ENCODE results near the gene PET100.
A peak's percentile ranks its signal among the peaks of the same experiment; 100 is the strongest.

The PET100 gene

GRCh38 chr19:7632340-7633203 is 3.0 kb downstream of the PET100 start:
- in situ Hi-C loops (cut with MboI; ENCODE audit: low sequenced_read_pairs, unreplicated experiment) = no loop called here
- TF ChIP-seq, protein P1, sequence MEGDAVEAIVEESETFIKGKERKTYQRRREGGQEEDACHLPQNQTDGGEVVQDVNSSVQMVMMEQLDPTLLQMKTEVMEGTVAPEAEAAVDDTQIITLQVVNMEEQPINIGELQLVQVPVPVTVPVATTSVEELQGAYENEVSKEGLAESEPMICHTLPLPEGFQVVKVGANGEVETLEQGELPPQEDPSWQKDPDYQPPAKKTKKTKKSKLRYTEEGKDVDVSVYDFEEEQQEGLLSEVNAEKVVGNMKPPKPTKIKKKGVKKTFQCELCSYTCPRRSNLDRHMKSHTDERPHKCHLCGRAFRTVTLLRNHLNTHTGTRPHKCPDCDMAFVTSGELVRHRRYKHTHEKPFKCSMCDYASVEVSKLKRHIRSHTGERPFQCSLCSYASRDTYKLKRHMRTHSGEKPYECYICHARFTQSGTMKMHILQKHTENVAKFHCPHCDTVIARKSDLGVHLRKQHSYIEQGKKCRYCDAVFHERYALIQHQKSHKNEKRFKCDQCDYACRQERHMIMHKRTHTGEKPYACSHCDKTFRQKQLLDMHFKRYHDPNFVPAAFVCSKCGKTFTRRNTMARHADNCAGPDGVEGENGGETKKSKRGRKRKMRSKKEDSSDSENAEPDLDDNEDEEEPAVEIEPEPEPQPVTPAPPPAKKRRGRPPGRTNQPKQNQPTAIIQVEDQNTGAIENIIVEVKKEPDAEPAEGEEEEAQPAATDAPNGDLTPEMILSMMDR (IDR thresholded peaks at IDR 0.05; ENCODE audit: borderline replicate concordance, control extremely low read depth, extremely low read depth, insufficient read depth, missing control alignments) = no peak
- DNase-seq (ENCODE audit: low spot score) = no peak

GRCh38 chr19:7633698-7634097 is 4.1 kb downstream of the PET100 start, which contains the start of gene PCP2:
PCP2 (minus strand) TSS chr19:7633719; CDS start chr19:7633457, 262 bp downstream.
- in situ Hi-C loops (cut with MboI; ENCODE audit: low sequenced_read_pairs, unreplicated experiment) = no loop called here
- no peak for DNase-seq (ENCODE audit: low spot score)
- TF ChIP-seq, protein P1 (IDR thresholded peaks at IDR 0.05; ENCODE audit: borderline replicate concordance, control extremely low read depth, extremely low read depth, insufficient read depth, missing control alignments) = no peak

DNA sequence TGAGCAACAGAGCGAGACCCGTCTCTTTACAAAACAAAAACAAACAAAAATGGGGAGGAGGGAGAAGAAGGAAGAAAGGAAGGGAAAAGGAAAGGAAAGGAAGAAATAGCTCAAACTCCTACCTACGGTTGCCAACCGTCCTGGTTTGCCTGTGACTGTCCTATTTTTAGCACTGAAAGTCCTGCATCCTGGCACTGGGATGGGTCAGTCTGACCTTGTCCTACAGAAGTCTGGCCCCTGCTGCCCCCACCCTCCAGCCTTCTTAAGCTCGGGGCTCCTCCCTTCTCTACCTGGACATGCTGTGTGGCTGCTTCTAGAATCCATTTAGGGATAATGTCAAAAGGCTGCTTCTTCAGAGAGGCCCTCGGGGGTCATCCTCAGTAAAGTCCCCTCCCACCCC is 6.1 kb downstream of the PET100 start:
- TF ChIP-seq, protein P1 (IDR thresholded peaks at IDR 0.05; ENCODE audit: borderline replicate concordance, control extremely low read depth, extremely low read depth, insufficient read depth, missing control alignments) = no peak
- DNase-seq (ENCODE audit: low spot score) = no peak
- in situ Hi-C loops (cut with MboI; ENCODE audit: low sequenced_read_pairs, unreplicated experiment) = no loop called here

- in situ Hi-C loops (cut with MboI; ENCODE audit: low sequenced_read_pairs, unreplicated experiment) = no loop called here
- no peak for DNase-seq (ENCODE audit: low spot score)
- TF ChIP-seq, protein P1 (IDR thresholded peaks at IDR 0.05; ENCODE audit: borderline replicate concordance, control extremely low read depth, extremely low read depth, insufficient read depth, missing control alignments) = no peak
Observed at GRCh38 chr19:7636317-7636690, 6.7 kb downstream of the PET100 start.

GRCh38 chr19:7636691-7637373 is 7.2 kb downstream of the PET100 start, which contains the start of gene STXBP2:
STXBP2 (plus strand) TSS chr19:7637110; CDS start chr19:7637150, 40 bp downstream.
- peak; percentile 99 for DNase-seq (ENCODE audit: low spot score)
- TF ChIP-seq, protein P1 (IDR thresholded peaks at IDR 0.05; ENCODE audit: borderline replicate concordance, control extremely low read depth, extremely low read depth, insufficient read depth, missing control alignments) = no peak
- in situ Hi-C loops (cut with MboI; ENCODE audit: low sequenced_read_pairs, unreplicated experiment) = no loop called here

DNA sequence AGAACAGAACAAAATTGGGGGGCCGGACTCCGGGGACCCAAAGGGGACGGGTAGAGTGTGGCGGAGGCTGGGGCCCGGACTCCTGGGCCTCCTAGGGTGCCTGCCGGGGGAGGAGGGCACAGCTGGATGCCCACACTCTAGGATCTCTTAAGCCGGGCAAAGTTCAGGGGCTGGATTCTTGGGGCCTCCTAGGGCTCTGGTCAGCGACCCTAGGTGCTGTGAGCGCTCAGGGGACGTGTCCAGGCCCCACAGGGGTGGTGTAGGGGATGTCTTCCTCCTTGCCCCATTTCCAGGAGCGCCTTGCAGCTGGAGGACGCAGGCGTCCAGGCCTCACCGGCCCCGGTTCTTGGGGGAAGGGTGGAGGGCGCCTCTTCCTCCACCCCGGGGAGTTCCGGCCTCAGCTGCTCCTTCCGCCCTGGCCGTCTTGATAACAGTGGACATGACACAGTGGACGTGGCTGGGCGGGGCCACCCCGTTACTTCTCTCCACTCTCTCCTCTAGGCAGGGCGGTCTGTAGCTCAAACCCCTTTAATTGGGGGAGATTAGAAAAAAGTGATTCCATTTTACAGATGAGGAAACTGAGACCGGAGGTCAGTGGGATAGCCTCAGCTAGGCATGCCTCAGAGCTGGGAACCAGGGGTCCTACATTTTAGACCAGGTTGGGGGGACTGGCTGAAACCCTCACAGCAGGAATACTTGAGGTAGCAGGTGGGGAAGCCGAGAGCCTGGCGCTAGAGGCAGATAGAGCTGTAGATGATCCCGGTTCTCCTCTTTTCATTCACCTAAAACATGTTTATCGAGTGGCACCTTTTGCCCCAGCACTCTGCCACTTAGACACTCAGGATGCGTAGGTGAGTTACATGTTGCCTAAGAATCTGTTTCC is 8.0 kb downstream of the PET100 start:
- no peak for DNase-seq (ENCODE audit: low spot score)

More for the DNA sequence above, 8.0 kb downstream of the PET100 start:
- in situ Hi-C loops (cut with MboI; ENCODE audit: low sequenced_read_pairs, unreplicated experiment) = no loop called here
- TF ChIP-seq, protein P1 (IDR thresholded peaks at IDR 0.05; ENCODE audit: borderline replicate concordance, control extremely low read depth, extremely low read depth, insufficient read depth, missing control alignments) = no peak
